Iris pigment epithelial cell (primary cell): ENCODE results near the gene ZFP64.

Experiments
- DNase-seq: peaks from one replicate; pipeline ENCODE4 v3.0.0-alpha.2; 2011; ENCODE audit warnings: low read depth

Gene ZFP64

GRCh38 chr20:52160049-52160570 is 31.5 kb downstream of the ZFP64 start:
- no peak for DNase-seq

GRCh38 chr20:52154575-52154974 is 37.0 kb downstream of the ZFP64 start:
- no peak for DNase-seq

- no peak for DNase-seq
Observed at GRCh38 chr20:52153896-52154295, 37.7 kb downstream of the ZFP64 start.

DNA sequence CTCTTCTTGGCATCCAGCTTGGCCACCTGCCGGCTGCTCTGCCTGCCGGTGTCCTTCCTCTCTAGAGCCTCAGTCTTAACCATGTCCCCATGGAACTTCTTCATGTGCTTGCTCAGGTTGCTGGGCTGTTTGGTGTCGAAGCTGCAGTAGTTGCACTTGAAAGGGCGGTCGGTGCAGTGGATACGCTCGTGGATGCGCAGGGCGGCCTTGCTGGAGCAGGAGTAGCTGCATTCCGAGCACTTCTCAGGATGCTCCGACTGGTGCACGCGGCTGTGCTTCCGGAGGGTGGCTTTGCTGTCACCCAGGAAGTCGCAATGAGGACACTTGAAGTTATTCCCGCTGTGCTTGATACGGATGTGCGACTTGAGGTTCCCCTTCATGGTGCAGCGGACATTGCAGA is 38.7 kb downstream of the ZFP64 start:
- DNase-seq: no peak

GRCh38 chr20:52152416-52152815 is 39.2 kb downstream of the ZFP64 start:
- no peak for DNase-seq

GRCh38 chr20:52150440-52151258 is 40.9 kb downstream of the ZFP64 start:
- peak; percentile 57 for DNase-seq

DNA sequence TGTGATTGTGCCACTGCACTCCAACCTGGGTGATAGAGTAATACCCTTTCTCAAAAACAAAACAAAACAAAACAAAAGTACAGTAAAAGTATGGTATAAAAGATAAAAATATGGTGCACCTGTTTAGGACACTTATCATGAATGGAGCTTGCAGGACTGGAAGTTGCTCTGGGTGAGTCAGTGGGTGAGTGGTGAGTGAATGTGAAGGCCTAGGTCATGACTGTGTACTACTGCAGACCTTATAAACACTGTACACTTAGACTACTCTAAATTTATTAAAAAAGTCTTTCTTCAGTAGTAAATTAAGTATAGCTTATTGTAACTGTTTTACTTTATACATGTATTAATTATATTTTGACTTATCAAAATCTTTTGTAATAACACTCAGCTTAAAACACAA is 46.0 kb downstream of the ZFP64 start:
- DNase-seq: no peak

GRCh38 chr20:52143277-52143676 is 48.3 kb downstream of the ZFP64 start:
- DNase-seq: no peak

DNA sequence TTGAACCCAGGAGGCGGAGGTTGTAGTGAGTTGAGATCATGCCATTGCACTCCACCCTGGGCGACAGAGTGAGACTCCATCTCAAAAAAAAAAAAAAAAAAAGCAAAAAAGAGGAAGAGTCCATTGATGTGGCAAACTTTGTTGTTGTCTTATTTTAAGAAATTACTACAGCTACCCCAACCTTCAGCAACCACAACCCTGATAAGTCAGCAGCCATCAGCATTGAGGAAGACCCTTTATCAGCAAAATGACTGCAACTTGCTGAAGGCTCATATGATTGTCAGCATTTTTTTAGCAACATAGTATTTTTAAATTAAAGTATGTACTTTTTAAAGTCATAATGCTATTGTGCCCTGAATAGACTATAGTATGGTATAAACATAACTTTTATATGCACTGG is 48.8 kb downstream of the ZFP64 start:
- DNase-seq: no peak

DNA sequence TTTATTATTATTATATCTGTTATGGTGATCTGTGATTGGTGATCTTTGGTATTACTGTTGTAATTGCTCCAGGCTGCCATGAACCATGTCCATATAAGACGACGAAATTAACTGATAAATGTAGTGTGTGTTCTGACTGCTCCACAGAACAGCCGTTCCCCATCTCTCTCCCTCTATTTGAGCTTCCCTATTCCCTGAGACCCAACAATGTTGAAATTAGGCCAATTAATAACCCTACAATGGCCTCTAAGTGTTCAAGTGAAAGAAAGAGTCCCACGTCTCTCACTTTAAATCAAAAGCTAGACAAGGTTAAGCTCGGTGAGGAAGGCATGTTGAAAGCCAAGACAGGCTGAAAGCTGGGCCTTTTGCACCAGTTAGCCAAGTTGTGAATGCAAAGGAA is 51.6 kb downstream of the ZFP64 start:
- DNase-seq: no peak

GRCh38 chr20:52137850-52138249 is 53.7 kb downstream of the ZFP64 start:
- DNase-seq: no peak

- peak; percentile 46 for DNase-seq
Observed at GRCh38 chr20:52133714-52134113, 57.9 kb downstream of the ZFP64 start.

- no peak for DNase-seq
Observed at GRCh38 chr20:52132337-52132736, 59.2 kb downstream of the ZFP64 start.

DNA sequence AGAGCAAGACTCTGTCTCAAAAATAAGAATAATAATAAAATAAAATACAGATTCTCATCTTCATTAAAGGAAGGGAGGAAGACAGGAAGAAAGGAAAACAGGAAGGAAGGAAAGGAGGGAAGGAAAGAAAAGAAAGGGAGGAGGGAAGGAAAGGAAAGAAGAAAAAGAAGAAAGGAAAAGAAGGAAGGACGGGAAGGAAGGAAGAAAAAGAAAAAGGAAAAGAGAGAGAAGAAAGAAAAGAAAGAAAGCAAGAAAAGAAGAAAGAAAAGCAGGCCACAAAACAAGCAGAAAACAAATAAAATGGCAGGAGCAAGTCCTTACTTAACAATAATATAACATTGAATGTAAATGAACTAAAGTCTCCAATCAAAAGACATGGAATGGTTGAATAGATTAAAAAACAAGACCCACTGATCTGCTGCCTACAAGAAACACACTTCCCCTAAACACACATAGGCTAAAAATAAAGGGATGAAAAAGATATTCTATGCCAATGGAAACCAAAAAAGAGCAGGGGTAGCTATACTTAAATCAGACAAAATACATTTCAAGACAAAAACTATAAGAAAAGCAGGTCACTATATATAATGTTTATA is 60.4 kb downstream of the ZFP64 start:
- DNase-seq: no peak

- peak; percentile 78 for DNase-seq
Observed at GRCh38 chr20:52130406-52130805, 61.2 kb downstream of the ZFP64 start.

GRCh38 chr20:52129611-52130010 is 62.0 kb downstream of the ZFP64 start:
- DNase-seq: peak; percentile 31

DNA sequence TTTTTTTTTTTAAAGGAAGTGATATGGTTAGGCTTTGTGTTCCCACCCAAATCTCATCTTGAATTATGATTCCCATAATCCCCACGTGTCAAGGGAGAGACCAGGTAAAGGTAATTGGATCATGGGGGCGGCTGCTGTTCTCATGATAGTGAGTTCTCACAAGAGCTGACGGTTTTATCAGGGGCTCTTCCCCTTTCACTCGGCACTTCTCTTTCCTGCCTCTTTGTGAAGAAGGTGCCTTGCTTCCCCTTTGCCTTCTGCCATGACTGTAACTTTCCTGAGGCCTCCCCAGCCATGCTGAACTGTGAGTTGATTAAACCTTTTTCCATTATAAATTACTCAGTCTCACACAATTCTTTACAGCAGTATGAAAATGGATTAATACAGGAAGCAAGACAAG is 64.3 kb downstream of the ZFP64 start:
- no peak for DNase-seq

GRCh38 chr20:52124821-52125220 is 66.8 kb downstream of the ZFP64 start:
- no peak for DNase-seq

- no peak for DNase-seq
Observed at GRCh38 chr20:52118696-52119095, 72.9 kb downstream of the ZFP64 start.

- DNase-seq: no peak
Observed at GRCh38 chr20:52118016-52118623, 73.5 kb downstream of the ZFP64 start.

- no peak for DNase-seq
Observed at GRCh38 chr20:52110456-52110855, 81.1 kb downstream of the ZFP64 start.

DNA sequence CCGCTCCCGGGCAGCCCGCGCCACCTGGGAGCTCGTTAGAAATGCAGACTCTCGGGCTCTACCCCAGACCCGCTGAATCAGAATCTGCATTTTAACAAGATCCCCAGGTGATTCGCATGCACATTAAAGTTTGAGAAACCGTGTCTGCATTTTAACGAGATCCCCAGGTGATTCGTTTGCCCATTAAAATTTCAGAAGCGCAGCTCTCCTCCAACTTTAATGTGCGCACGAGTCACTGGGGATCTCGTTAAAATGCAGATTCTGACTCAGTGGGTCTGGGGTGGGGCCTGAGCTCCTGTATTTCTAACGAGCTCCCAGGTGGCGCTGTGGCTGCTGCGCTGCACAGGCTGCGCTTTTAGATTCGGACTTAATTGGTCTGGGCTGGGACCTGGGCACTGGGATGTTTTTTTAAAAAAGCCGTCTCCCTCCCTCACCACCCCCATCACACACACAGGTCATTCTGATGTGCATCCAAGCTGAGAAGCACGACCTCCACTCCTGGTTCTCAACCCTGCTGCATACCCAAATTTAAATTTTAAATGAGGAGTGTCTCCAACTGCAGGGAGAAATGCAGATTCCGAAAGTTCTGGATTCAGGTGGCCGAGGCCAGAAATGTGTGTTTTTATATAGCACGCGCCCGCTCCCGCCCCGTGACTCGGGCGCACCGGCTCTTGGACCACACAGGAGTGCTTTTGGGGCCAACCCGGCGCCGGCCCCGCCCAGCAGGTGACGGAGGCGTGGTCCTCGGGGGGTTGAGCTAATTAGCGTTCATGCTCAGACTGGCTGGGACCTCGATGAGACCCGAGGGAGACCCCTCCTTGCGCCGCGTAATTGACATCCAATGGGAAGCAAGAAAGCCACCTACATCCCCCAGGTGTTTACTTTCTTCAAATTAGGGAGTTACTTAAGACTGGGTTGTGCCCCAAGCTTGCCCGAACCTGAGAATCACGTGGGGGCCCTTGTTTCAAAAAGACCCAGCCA is 85.8 kb downstream of the ZFP64 start:
- peak; percentile 46 for DNase-seq
